GM18526 (cell line): ENCODE measurements around the gene AGMAT.

Source experiments
- POLR2A ChIP-seq: IDR thresholded peaks from 3 replicates; pipeline ENCODE4 v1.6.1; 2011; ENCODE audit not compliant: insufficient read length; ENCODE audit errors: extremely low read depth

Gene AGMAT

DNA sequence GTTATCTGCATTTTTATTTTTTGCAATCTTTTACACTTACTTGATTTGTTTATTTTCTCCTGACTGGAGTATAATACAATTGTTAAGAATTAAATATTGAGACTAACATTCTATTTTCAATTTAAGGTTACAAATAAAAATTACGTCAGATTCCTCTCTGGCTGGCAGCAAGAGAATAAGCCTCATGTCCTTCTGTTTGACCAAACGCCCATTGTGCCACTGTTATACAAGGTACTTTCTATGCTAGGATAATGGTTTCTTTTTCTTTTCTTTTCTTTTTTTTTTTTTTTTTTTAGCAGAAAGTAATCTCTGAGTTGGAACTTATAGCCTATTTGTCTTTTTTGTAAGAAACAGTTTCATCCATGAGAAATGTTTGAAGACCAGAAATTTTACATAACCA is 38.2 kb downstream of the AGMAT start:
- no peak for TF ChIP-seq POLR2A

- no peak for TF ChIP-seq POLR2A
Measured at GRCh38 chr1:15543589-15544568, 41.0 kb downstream of the AGMAT start.

- no peak for TF ChIP-seq POLR2A
Measured at GRCh38 chr1:15543251-15543588, 41.6 kb downstream of the AGMAT start.

DNA sequence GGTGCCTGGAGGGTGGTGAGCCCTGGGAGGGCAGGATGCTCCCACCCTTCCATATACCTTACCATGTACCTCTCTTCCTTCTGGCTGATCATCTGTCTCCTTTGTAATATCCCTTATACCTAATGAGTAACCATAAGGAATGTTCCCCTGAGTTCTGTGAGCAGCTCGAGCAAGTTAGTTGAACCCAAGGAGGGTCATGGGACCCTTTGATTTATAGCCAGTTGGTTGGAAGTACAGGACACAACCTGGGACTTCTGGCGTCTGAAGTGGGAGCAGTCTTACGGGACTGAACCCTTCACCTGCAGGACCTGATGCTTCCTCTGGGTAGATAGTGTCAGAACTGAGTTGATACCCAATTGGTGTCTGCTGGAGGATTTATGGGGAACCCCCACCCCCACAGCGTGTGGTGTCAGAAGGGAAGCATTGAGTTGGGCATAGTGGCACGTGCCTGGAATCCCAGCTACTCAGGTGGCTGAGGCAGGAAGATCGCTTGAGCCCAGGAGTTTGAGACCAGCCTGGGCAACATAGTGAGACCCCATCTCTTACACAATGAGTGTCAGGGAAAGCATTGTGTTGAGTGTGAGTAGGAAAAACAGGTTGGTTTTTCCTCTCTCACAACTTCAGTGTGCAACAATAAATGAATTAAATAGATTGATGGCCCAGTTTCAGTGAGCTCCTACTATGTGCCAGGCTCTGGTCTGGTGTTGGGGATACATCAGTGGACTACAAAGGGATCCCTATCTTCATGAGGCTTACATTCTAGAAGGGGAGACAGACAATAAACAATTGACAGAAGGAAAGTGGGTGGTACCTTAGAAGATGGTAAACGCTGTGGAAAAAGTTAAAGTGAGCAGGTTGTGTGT is 42.2 kb downstream of the AGMAT start:
- no peak for TF ChIP-seq POLR2A

GRCh38 chr1:15541231-15541792 is 43.5 kb downstream of the AGMAT start:
- no peak for TF ChIP-seq POLR2A

GRCh38 chr1:15540186-15540585 is 44.7 kb downstream of the AGMAT start:
- TF ChIP-seq POLR2A = no peak

DNA sequence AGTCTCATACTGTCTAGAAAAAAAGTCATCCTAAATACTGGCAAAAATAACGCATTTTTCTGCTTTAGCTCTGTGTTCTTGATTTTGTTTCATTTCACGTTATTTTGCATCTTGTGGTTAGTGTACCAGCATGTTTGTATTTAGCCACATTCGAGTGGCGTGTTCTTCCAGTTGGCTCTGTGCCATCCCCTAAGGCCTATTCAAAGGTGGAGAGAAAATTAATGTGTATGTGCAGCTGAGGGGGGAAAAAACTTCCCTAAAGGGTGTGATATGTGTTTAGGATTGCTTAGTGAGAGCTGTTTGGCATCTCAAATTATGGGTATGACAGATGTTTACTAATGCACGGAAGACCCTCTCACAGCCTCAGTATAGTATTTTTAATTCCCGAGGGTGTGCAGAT is 46.1 kb downstream of the AGMAT start:
- TF ChIP-seq POLR2A = no peak

- no peak for TF ChIP-seq POLR2A
Measured at GRCh38 chr1:15531682-15532081, 53.2 kb downstream of the AGMAT start.

DNA sequence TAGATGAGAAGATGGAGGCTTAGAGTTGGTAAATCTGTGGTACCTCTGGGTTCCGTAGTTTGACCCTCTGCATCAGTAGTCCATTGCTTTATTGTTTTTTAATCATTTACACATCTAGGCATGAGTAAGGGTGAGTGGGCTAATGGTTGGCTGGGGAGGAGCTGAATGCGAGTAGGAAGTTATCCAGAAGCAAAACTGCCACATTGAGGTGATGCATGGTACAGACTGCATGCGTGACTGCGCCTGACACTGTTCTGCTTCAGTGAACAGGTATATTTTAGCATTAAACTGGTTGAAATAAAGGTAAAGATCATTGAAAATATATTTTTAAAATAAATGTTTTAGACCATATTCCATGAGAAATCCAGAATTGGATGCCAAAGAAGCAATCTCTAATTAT is 53.8 kb downstream of the AGMAT start:
- TF ChIP-seq POLR2A = no peak

- TF ChIP-seq POLR2A = peak; percentile 78
Measured at GRCh38 chr1:15526490-15527339, 58.1 kb downstream of the AGMAT start, which contains the start of gene DNAJC16. Gene DNAJC16 (plus strand): TSS chr1:15526848. CDS start chr1:15529106, 2,258 bp downstream.

DNA sequence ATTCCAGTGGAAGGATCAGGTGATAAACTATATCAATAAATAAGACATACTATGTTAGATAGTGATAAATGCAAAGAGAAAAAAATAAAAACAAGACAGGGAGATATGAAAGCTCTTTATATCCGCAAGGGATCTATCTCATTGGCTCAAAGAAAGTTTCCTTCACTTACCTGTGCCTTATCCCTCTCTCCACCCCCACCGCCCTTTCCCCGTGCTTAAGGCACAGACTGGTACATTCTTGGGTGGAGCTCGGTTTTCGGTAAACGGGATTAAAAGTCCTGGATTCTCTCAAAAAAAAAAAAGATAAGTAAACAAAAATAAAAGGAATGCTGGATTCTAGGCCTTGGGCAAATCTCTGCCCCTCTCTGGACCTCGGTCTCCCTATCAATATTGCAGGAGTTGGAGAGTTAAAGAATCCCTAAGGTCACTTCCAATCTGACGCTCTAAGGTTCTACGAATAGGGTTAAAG is 58.8 kb downstream of the AGMAT start:
- TF ChIP-seq POLR2A = no peak

DNA sequence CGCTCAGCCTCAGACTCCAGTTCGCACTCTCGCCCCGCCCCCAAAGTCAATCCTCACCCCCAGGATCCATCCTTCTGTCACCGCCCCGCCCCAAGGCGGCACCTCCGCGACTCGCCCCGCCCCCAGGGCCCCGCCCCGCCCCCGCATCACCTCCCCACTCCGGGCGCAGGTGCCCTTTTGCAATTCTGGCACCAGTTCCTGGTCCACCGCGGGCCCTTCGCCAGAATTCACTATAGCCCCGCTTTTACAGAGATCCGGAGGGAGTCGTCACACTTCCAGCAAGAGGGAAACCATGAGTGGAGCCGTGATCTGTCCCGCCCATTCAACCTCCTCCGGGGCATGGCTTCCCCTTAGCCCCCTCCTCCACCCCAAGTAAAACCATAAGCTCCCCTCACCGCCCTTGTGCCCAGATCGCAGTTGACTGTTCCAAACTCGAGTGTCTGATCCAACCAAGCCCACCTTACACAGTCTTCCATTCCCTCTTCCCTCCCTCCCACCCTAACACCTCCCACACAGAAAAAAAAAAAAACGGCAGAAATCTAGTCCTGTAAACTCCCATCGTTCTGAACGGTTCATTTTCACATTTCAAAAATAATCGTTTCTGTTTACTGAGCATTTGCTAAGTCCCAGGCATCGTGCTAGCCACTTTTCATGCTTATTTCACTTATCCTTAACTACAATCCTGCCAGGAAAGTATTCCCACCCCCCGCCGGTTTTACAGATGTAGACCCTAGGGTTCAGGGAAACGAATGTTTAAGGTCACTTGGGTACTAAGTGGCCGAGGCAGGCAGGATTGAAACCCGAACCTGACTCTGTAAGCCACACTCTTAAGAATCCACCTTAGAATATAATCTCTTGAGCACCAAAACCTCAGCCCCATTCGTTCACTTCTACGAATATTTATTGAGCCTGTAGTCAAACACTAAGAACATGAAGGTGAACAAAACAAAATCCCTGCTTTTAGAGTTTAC is 59.5 kb downstream of the AGMAT start:
- peak; percentile 50 for TF ChIP-seq POLR2A

GRCh38 chr1:15524283-15525049 is 60.4 kb downstream of the AGMAT start:
- peak; percentile 17 for TF ChIP-seq POLR2A
